Mesodermal cell (in vitro differentiated cells): ENCODE measurements around the gene MACROD2.
"Not testable (repeated sequence)": the region's sequence is repeated elsewhere in the genome, so short reads cannot be mapped to it uniquely, and the experiment has no call there.

ENCODE experiments used
- H3K27ac ChIP-seq: 2 replicates; pipeline ENCODE4 v1.7.0; 2013; ENCODE audit warnings: mild to moderate bottlenecking, low read depth, low read length, moderate library complexity; ENCODE audit not compliant: severe bottlenecking
- H3K36me3 ChIP-seq: 2 replicates; pipeline ENCODE4 v1.7.1; 2013; ENCODE audit warnings: mild to moderate bottlenecking, low read length, moderate library complexity; ENCODE audit not compliant: control insufficient read depth, insufficient read depth
- H3K4me1 ChIP-seq: one replicate; pipeline ENCODE4 v1.7.1; 2013; ENCODE audit warnings: mild to moderate bottlenecking, low read length; ENCODE audit not compliant: insufficient read depth, control insufficient read depth, poor library complexity, severe bottlenecking
- H3K4me3 ChIP-seq: 2 replicates; pipeline ENCODE4 v1.7.0; 2013; ENCODE audit warnings: low read length, control low read depth, mild to moderate bottlenecking; ENCODE audit not compliant: insufficient read depth, poor library complexity, severe bottlenecking; ENCODE audit errors: extremely low read depth
- H3K9me3 ChIP-seq: 2 replicates; pipeline ENCODE4 v1.7.1; 2013; ENCODE audit warnings: mild to moderate bottlenecking, low read length, moderate library complexity; ENCODE audit not compliant: control insufficient read depth
- WGBS, 2 experiments: methylation state at CpG; one replicate each; pipeline ENCODE4 v1.1.5; 2013; ENCODE audit warnings: missing lambda C conversion rate in 2 of 2; ENCODE audit not compliant: insufficient coverage in 2 of 2; 5-methylcytosine and 5-hydroxymethylcytosine counted together

MACROD2 gene

DNA sequence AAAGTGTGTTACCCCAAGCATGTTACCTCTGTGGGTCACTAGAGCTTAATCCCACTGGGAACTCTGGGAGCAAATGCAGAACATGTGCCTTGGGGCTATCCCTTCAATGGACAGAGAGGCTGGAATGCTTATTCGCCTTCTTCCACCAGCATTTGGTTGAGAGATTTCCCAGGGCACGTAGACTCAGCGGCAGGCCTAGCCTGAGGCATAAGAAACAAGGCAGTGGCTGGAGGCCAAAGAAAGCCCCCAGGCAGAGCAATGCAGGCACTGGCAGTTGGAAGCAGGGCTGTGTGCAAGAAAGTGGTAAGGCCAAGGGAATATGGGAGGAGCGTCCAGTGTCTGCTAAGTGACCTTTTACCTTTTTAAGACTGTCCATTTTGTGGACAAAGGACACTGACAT lies 456.1 kb downstream of the MACROD2 start:
- 94 to 97% methylated on average over 3 to 4 of the region's 4 CpGs for whole genome bisulfite sequencing, 2 experiments
- Histone ChIP-seq H3K4me3 (no peak overlapping the region), H3K36me3 (no peaks in the 10 kb centered on the region), H3K4me1 (no peaks in the 10 kb centered on the region), H3K9me3 (no peaks in the 10 kb centered on the region), H3K27ac (no peak overlapping the region)

DNA sequence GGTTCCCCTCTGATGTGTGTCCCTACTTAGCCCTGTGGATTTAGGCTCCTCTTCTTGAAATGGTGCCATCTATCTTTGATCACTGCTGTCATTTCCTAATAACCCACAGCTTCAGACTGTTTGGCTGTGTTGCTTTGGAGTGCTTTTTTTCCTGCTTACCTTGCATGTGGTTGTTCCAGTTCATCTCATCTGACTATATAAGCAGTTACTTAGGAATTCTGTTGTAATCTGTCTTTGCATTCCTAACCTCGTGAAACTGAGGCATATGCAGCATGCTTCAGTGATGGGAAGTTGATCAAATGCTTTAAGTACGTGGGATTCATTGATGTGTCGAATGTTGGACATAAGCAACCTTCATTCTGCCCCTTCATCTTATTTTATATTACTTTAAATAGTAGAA lies 457.9 kb downstream of the MACROD2 start:
- Histone ChIP-seq H3K4me1 (no peaks in the 10 kb centered on the region), H3K9me3 (no peaks in the 10 kb centered on the region), H3K4me3 (no peak overlapping the region), H3K36me3 (no peaks in the 10 kb centered on the region), H3K27ac (no peak overlapping the region)
- WGBS, 2 experiments: no CpG with 5 or more reads among the region's 3 CpGs

DNA sequence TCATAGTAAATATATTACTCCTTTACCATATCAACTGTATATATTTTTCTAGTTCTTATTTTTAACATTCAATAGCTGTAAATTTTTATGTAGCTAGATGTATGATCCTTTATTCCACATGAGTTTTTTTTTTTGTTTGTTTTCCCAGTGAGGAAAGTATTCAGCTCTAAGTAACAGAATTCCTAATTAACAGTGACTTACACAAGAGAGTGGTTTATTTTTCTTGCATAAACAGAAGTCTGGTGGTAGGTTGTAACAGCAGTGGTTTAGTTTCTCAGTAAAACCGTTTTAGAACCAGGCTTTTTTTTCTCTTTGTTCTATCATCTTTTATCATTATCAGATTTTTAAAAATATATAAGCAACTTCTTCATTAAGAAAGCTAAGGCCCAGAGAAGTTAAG lies 459.0 kb downstream of the MACROD2 start:
- no CpG with 5 or more reads among the region's 1 CpG for WGBS, 2 experiments
- Histone ChIP-seq H3K36me3 (no peaks in the 10 kb centered on the region), H3K4me1 (no peaks in the 10 kb centered on the region), H3K4me3 (no peak overlapping the region), H3K9me3 (no peaks in the 10 kb centered on the region), H3K27ac (no peak overlapping the region)

DNA sequence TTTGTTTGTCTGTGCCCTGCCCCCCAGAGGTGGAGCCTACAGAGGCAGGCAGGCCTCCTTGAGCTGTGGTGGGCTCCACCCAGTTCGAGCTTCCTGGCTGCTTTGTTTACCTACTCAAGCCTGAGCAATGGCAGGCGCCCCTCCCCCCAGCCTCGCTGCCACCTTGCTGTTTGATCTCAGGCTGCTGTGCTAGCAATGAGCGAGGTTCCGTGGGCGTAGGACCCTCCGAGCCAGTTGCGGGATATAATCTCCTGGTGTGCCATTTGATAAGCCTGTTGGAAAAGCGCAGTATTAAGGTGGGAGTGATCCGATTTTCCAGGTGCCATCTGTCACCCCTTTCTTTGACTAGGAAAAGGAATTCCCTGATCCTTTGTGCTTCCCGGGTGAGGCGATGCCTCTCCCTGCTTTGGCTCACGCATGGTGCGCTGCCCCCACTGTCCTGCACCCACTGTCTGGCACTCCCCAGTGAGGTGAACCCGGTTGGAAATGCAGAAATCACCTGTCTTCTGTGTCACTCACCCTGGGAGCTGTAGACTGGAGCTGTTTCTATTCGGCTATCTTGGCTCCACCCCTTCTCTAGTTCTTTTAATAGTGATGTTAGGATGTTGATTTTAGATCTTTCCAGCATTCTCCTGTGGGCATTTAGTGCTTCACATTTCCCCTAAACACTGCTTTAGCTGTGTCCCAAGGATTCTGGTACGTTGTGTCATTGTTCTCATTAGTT lies 471.9 kb downstream of the MACROD2 start:
- H3K4me3 ChIP-seq, H3K27ac ChIP-seq, H3K4me1 ChIP-seq, H3K36me3 ChIP-seq, H3K9me3 ChIP-seq: not testable (repeated sequence)
- WGBS, 2 experiments: 95 to 98% methylated on average over 11 to 12 of the region's 17 CpGs

DNA sequence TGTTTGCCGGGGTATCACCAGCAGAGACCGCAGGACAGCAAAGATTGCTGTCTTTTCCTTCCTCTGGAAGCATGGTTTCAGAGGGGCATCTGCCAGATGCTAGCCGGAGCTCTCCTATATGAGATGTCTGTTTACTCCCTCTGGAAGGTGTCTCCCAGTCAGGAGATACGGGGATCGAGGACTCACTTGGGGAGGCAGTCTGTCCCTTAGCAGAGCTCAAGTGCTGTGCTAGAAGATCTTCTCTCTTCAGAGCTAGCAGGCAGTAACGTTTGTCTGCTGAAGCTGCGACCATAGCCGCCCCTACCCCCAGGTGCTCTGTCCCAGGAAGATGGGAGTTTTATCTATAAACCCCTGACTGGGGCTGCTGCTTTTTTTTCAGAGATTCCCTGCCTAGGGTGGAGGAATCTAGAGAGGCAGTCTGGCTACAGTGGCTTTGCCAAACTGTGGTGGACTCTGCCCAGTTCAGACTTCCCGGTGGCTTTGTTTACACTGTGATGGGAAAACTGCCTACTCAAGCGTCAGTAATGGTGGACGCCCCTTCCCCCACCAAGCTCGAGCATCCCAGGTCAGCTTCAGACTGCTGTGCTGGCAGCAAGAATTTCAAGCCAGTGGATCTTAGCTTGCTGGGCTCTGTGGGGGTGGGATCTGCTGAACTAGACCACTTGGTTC lies 475.0 kb downstream of the MACROD2 start:
- H3K4me3 ChIP-seq: no peak overlapping the region
- H3K9me3 ChIP-seq: no peaks in the 10 kb centered on the region
- 87 to 94% methylated on average over 5 to 6 of the region's 12 CpGs for WGBS, 2 experiments
- no peak overlapping the region for H3K27ac ChIP-seq
- H3K36me3 ChIP-seq: no peaks in the 10 kb centered on the region
- H3K4me1 ChIP-seq: no peaks in the 10 kb centered on the region

DNA sequence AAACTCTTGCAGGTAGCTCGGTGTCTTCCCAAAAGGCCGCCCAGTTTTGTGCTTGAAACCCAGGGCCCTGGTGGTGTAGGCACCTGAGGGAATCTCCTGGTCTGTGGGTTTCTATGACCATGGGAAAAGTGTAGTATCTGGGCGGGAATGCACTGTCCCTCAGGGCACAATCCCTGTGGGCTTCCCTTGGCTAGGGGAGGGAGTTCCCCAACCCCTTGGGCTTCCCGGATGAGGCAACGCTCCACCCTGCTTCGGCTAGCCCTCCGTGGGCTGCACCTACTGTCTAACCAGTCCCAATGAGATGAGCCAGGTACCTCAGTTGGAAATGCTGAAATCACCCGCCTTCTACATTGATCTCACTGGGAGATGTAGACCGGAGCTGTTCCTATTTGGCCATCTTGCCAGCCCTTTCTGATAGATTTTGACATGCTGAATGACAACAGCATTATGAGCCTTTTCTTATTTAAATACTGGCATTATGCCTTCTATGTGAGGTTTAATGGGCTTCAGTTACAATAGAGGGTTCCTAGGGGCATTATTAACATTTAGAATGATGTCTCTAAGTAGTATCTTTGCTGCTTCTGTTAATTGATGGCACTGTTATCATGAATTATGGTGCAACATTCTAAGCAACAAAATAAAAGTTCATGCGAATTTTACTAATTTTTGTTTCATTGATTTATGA lies 475.8 kb downstream of the MACROD2 start:
- no peak overlapping the region for H3K4me3 ChIP-seq
- H3K27ac ChIP-seq: no peak overlapping the region
- no peaks in the 10 kb centered on the region for H3K4me1 ChIP-seq
- no peaks in the 10 kb centered on the region for H3K9me3 ChIP-seq
- H3K36me3 ChIP-seq: no peaks in the 10 kb centered on the region
- 81 to 82% methylated on average over 7 to 8 of the region's 10 CpGs for WGBS, 2 experiments

DNA sequence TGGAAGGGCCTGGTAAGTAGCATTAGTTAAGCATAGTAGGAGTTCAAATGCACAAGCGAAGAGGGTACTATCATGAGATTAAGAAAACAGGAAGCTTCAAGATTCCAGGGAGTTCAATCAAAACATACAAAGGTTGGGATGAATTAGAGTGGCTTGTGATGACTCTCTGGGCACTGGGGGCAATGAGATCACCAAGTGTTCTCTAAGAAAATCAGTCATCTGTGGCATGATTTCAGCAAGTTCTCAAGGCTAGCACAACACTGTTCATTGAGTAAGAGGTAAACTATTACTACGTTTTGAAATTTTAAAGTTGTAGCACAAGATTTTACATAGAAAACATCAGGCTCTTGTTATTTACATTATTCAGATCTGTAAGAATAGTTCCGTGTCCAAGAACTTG lies 481.8 kb downstream of the MACROD2 start:
- Histone ChIP-seq H3K36me3 (no peaks in the 10 kb centered on the region), H3K27ac (no peak overlapping the region), H3K4me3 (no peak overlapping the region), H3K9me3 (no peaks in the 10 kb centered on the region), H3K4me1 (no peaks in the 10 kb centered on the region)
- 86 to 92% methylated on average over 1 of the region's 3 CpGs for WGBS, 2 experiments

DNA sequence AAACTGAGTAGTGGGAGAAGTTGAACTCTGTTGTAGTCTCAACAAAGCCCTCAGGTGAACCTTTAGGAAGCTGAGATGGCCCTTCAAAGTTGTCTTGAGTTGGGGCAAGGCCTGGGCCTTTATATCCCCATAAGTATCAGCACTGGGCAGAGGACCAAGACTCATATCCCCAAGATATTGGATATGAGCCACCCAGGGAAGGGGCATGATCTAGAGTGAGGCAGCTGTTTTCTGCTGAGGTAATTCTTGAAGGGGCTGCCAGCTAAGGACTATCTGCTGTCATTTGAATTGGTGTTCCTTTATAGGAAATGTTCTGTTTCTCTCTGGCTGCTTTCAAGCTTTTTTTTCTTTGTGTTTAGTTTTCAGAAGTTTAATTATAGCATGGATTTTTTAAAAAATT lies 482.8 kb downstream of the MACROD2 start:
- Histone ChIP-seq H3K9me3 (no peaks in the 10 kb centered on the region), H3K36me3 (no peaks in the 10 kb centered on the region), H3K4me3 (no peak overlapping the region), H3K4me1 (no peaks in the 10 kb centered on the region), H3K27ac (no peak overlapping the region)

DNA sequence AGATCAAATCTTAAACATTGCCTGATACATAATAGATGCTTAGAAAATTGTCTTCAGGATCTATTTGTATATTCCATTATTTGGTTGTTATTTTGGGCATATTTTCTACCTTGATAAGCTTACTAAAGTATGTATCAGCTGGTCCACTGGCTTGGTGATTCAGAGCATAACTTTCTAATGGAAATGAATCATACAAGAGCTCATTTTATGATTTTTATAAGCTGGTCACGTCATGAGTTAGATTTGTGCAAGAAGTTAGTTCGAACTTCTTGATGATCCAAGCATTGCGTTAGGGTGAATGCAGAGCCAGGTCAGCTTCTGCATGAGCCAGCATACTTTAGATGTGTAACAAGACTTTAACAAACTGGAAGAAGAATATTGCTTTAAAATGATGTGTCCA lies 486.5 kb downstream of the MACROD2 start:
- WGBS, 2 experiments: 96% methylated on average over 3 of the region's 3 CpGs; no CpG with 5 or more reads in 1 of the 2 experiments
- Histone ChIP-seq H3K27ac (no peak overlapping the region), H3K36me3 (no peaks in the 10 kb centered on the region), H3K9me3 (no peaks in the 10 kb centered on the region), H3K4me1 (no peaks in the 10 kb centered on the region), H3K4me3 (no peak overlapping the region)

DNA sequence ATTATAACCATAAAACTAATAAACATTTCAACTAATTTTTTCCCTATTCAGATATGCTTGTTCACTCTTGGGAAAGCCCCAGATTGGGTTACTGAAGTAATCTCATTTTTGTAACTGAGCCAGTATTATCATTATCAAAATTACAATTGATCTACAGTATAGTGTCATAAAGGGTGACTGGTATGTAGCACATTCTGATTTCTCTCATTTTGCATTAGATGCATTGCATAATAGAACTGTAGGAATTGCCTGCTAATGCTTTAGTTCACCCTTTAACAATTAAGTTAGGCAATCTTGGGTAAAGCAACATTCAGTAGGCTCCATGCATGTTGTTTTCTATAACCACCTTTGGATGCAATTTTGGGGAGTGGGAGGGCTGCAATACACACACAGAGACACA lies 492.9 kb downstream of the MACROD2 start:
- H3K27ac ChIP-seq: no peak overlapping the region
- no peaks in the 10 kb centered on the region for H3K36me3 ChIP-seq
- no peaks in the 10 kb centered on the region for H3K9me3 ChIP-seq
- H3K4me1 ChIP-seq: no peaks in the 10 kb centered on the region
- no peak overlapping the region for H3K4me3 ChIP-seq
